Hematopoietic multipotent progenitor cell (in vitro differentiated cells): ENCODE measurements around the gene SCYGR4. TPM values are rescaled to one million over a fixed set of nuclear protein-coding genes. Genes with fewer than 3 reads are reported as not detected.

Experiments used
- DNase-seq, 3 donors: peaks; one replicate each; pipeline ENCODE4 v3.0.0-alpha.2; 2011 to 2015; ENCODE audit warnings: low read depth in 2 of 3, low spot score in 2 of 3
- total RNA-seq: library from RNA; depleted of rRNA; stranded (reverse); fragments of >200 nt; gene quantifications from one replicate; pipeline ENCODE4 v1.2.3, GENCODE V29; 2012

The SCYGR4 gene
- total RNA-seq, 1 donor: not detected

- DNase-seq: no peak
These were observed 4.0 kb upstream of the SCYGR4 start for GRCh38 chr2:227613272-227613660.

- no peak for DNase-seq
These were observed 3.1 kb upstream of the SCYGR4 start for GRCh38 chr2:227614246-227614645.

GRCh38 chr2:227614740-227615139 lies 2.6 kb upstream of the SCYGR4 start, which contains the start of gene SCYGR3:
Gene SCYGR3, minus strand, starts transcription at chr2:227614840. Its CDS starts 0 bp downstream, at chr2:227614840.
- no peak for DNase-seq

- DNase-seq: no peak
These were observed 2.1 kb upstream of the SCYGR4 start for GRCh38 chr2:227615181-227615580.

GRCh38 chr2:227615906-227616305 lies 1.4 kb upstream of the SCYGR4 start:
- no peak for DNase-seq

- no peak for DNase-seq
These were observed 667 bp upstream of the SCYGR4 start for GRCh38 chr2:227616631-227617030.

- DNase-seq: no peak
These were observed 5.9 kb downstream of the SCYGR4 start for GRCh38 chr2:227623226-227623625.

- no peak for DNase-seq
These were observed 8.1 kb downstream of the SCYGR4 start for GRCh38 chr2:227625420-227625819.

GRCh38 chr2:227626580-227627151 lies 9.4 kb downstream of the SCYGR4 start:
- no peak for DNase-seq

- DNase-seq: no peak
These were observed 10.5 kb downstream of the SCYGR4 start for GRCh38 chr2:227627769-227628168.

GRCh38 chr2:227629435-227629834 lies 12.1 kb downstream of the SCYGR4 start:
- no peak for DNase-seq

GRCh38 chr2:227630322-227630721 lies 13.0 kb downstream of the SCYGR4 start:
- no peak for DNase-seq

GRCh38 chr2:227632827-227633226 lies 15.5 kb downstream of the SCYGR4 start:
- DNase-seq: no peak

GRCh38 chr2:227634201-227634600 lies 16.9 kb downstream of the SCYGR4 start:
- no peak for DNase-seq

- DNase-seq: no peak
These were observed 25.4 kb downstream of the SCYGR4 start for GRCh38 chr2:227642656-227643055.

- no peak for DNase-seq
These were observed 26.8 kb downstream of the SCYGR4 start for GRCh38 chr2:227643990-227644551.

GRCh38 chr2:227653419-227653818 lies 36.1 kb downstream of the SCYGR4 start:
- no peak for DNase-seq

GRCh38 chr2:227654426-227654825 lies 37.1 kb downstream of the SCYGR4 start:
- DNase-seq: no peak

- DNase-seq: no peak
These were observed 38.2 kb downstream of the SCYGR4 start for GRCh38 chr2:227655454-227655853.

- DNase-seq: no peak
These were observed 40.0 kb downstream of the SCYGR4 start for GRCh38 chr2:227657199-227657845.

- no peak for DNase-seq
These were observed 43.8 kb downstream of the SCYGR4 start for GRCh38 chr2:227661025-227661649.

- no peak for DNase-seq
These were observed 44.5 kb downstream of the SCYGR4 start for GRCh38 chr2:227661827-227662226.
